Esophagus muscularis mucosa (tissue), 3 donors: ENCODE data around the gene ATXN2.

ENCODE experiments used
- POLR2A ChIP-seq: fragments of 450-650 bp; IDR thresholded peaks from one replicate; pipeline ENCODE4 v1.6.1; 2017; ENCODE audit warnings: antibody characterized with exemption, moderate library complexity, mild to moderate bottlenecking, low read depth
- POLR2AphosphoS5 ChIP-seq, 2 donors: sonication (generic); formaldehyde crosslinking; IDR thresholded peaks; one replicate each; pipeline ENCODE4 v1.6.1; 2017; ENCODE audit warnings: antibody characterized with exemption in 2 of 2
- TF ChIP-seq, protein P1 (sequence below), 3 experiments: fragments of 200-600 bp in 2 of 3; fragments of 450-650 bp in 1 of 3; sonication (generic) in 2 of 3; IDR thresholded peaks; one replicate each; pipeline ENCODE4 v1.5.1; 2017 to 2019; ENCODE audit warnings: antibody characterized with exemption in 3 of 3, mild to moderate bottlenecking in 2 of 3, moderate library complexity in 1 of 3

- TF ChIP-seq, protein P1, sequence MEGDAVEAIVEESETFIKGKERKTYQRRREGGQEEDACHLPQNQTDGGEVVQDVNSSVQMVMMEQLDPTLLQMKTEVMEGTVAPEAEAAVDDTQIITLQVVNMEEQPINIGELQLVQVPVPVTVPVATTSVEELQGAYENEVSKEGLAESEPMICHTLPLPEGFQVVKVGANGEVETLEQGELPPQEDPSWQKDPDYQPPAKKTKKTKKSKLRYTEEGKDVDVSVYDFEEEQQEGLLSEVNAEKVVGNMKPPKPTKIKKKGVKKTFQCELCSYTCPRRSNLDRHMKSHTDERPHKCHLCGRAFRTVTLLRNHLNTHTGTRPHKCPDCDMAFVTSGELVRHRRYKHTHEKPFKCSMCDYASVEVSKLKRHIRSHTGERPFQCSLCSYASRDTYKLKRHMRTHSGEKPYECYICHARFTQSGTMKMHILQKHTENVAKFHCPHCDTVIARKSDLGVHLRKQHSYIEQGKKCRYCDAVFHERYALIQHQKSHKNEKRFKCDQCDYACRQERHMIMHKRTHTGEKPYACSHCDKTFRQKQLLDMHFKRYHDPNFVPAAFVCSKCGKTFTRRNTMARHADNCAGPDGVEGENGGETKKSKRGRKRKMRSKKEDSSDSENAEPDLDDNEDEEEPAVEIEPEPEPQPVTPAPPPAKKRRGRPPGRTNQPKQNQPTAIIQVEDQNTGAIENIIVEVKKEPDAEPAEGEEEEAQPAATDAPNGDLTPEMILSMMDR (IDR thresholded peaks at IDR 0.05) = no peak
- TF ChIP-seq POLR2AphosphoS5 (IDR thresholded peaks at IDR 0.05) (no peak), POLR2A (no peak)
Observed at GRCh38 chr12:111467857-111468241, 131.3 kb downstream of the ATXN2 start.
